ENCODE data around the gene MRPL44. TPM values are rescaled to one million over a fixed set of nuclear protein-coding genes. Genes with fewer than 3 reads are reported as not detected.

Gene MRPL44
- total RNA-seq, 1 donor from 2014 or later: 37.3 TPM

GRCh38 chr2:224011837-224012236 is 54.6 kb downstream of the MRPL44 start:
- H3K27ac Mint-ChIP-seq (ENCODE audit: unreplicated experiment): no peak overlapping the region
- H3K4me1 Mint-ChIP-seq (ENCODE audit: low read depth, unreplicated experiment): peaks cover 6% of the 10 kb centered on the region
- DNase-seq: no peak
- TF ChIP-seq, protein P1, sequence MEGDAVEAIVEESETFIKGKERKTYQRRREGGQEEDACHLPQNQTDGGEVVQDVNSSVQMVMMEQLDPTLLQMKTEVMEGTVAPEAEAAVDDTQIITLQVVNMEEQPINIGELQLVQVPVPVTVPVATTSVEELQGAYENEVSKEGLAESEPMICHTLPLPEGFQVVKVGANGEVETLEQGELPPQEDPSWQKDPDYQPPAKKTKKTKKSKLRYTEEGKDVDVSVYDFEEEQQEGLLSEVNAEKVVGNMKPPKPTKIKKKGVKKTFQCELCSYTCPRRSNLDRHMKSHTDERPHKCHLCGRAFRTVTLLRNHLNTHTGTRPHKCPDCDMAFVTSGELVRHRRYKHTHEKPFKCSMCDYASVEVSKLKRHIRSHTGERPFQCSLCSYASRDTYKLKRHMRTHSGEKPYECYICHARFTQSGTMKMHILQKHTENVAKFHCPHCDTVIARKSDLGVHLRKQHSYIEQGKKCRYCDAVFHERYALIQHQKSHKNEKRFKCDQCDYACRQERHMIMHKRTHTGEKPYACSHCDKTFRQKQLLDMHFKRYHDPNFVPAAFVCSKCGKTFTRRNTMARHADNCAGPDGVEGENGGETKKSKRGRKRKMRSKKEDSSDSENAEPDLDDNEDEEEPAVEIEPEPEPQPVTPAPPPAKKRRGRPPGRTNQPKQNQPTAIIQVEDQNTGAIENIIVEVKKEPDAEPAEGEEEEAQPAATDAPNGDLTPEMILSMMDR (IDR thresholded peaks at IDR 0.05; ENCODE audit: partially characterized antibody, unreplicated experiment): no peak
- H3K36me3 Mint-ChIP-seq (ENCODE audit: unreplicated experiment): no peaks in the 10 kb centered on the region
- no peaks in the 10 kb centered on the region for H3K27me3 Mint-ChIP-seq (ENCODE audit: unreplicated experiment)
- H3K9me3 Mint-ChIP-seq (ENCODE audit: unreplicated experiment): no peaks in the 10 kb centered on the region
- no peak overlapping the region for H3K4me3 Mint-ChIP-seq (ENCODE audit: unreplicated experiment)

DNA sequence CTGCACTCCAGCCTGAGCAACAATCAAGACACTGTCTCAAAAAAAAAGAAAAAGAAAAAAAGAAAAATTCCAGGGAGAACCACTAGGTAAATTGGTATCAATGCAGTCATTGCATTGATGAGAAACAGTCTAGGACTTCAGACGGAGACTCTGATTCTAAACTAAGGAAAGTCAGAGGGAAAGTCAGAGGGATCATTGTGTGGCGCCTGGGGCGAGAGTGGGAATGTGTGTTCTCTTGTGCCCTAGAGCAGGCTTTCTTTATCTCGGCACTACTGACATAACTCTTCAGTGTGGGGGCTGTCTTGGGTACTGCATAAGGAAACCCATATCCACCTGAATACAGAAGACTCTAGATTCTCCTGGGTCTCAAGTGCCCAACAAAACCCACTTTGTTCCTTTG is 57.1 kb downstream of the MRPL44 start:
- peaks cover 3% of the 10 kb centered on the region for H3K27me3 Mint-ChIP-seq (ENCODE audit: unreplicated experiment)
- TF ChIP-seq, protein P1 (IDR thresholded peaks at IDR 0.05; ENCODE audit: partially characterized antibody, unreplicated experiment): no peak
- no peak overlapping the region for H3K4me3 Mint-ChIP-seq (ENCODE audit: unreplicated experiment)
- no peaks in the 10 kb centered on the region for H3K4me1 Mint-ChIP-seq (ENCODE audit: low read depth, unreplicated experiment)
- no peaks in the 10 kb centered on the region for H3K36me3 Mint-ChIP-seq (ENCODE audit: unreplicated experiment)
- no peak for DNase-seq
- no peak overlapping the region for H3K27ac Mint-ChIP-seq (ENCODE audit: unreplicated experiment)
- no peaks in the 10 kb centered on the region for H3K9me3 Mint-ChIP-seq (ENCODE audit: unreplicated experiment)

GRCh38 chr2:224016963-224017362 is 59.7 kb downstream of the MRPL44 start:
- no peaks in the 10 kb centered on the region for H3K36me3 Mint-ChIP-seq (ENCODE audit: unreplicated experiment)
- no peak for DNase-seq
- no peaks in the 10 kb centered on the region for H3K4me1 Mint-ChIP-seq (ENCODE audit: low read depth, unreplicated experiment)
- TF ChIP-seq, protein P1 (IDR thresholded peaks at IDR 0.05; ENCODE audit: partially characterized antibody, unreplicated experiment): no peak
- H3K27ac Mint-ChIP-seq (ENCODE audit: unreplicated experiment): no peak overlapping the region
- peaks cover 3% of the 10 kb centered on the region for H3K27me3 Mint-ChIP-seq (ENCODE audit: unreplicated experiment)
- no peak overlapping the region for H3K4me3 Mint-ChIP-seq (ENCODE audit: unreplicated experiment)
- no peaks in the 10 kb centered on the region for H3K9me3 Mint-ChIP-seq (ENCODE audit: unreplicated experiment)

Other genes starting within 250 kb of the MRPL44 start
- 3.1 TPM for gene AP1S3, start 119.9 kb upstream of the MRPL44 start, total RNA-seq (ENCODE audit: unreplicated experiment)
- gene WDFY1, start 12.1 kb upstream of the MRPL44 start, total RNA-seq (ENCODE audit: unreplicated experiment): 33.0 TPM
- gene SERPINE2, start 81.8 kb downstream of the MRPL44 start, total RNA-seq (ENCODE audit: unreplicated experiment): 24.6 TPM